Esophagus squamous epithelium (tissue), 5 donors: ENCODE measurements around the gene GREM1. TPM values are rescaled to one million over a fixed set of nuclear protein-coding genes. Genes with fewer than 3 reads are reported as not detected.

Source experiments
- DNase-seq: peaks from one replicate; lab custom pipeline; 2025; lab: John Stamatoyannopoulos, UW
- H3K27ac ChIP-seq, 4 donors: fragments of 200-600 bp; sonication (generic); one replicate each; pipeline ENCODE4 v1.5.1; 2016 to 2019; ENCODE audit warnings: mild to moderate bottlenecking in 1 of 4
- H3K27me3 ChIP-seq, 4 donors: fragments of 200-600 bp; sonication (generic); 1 replicate in 3 of 4; 2 replicates in 1 of 4; pipeline versions ENCODE4 v1.5.1 to v1.6.0; 2017 to 2021; ENCODE audit warnings: antibody characterized with exemption in 1 of 4
- H3K36me3 ChIP-seq, 3 donors: fragments of 200-600 bp; sonication (generic); one replicate each; pipeline ENCODE4 v1.5.1; 2016 to 2019
- H3K4me1 ChIP-seq, 3 donors: fragments of 200-600 bp; sonication (generic); one replicate each; pipeline ENCODE4 v1.5.1; 2017 to 2019
- H3K4me3 ChIP-seq, 4 donors: fragments of 200-600 bp; sonication (generic); 1 replicate in 3 of 4; 2 replicates in 1 of 4; pipeline ENCODE4 v1.5.1; 2016 to 2019; ENCODE audit warnings: mild to moderate bottlenecking in 2 of 4, moderate library complexity in 1 of 4
- H3K9me3 ChIP-seq, 3 donors: fragments of 200-600 bp; sonication (generic); one replicate each; pipeline ENCODE4 v1.5.1; 2016 to 2019
- POLR2A ChIP-seq, 4 donors: fragments of 450-650 bp; IDR thresholded peaks; one replicate each; pipeline ENCODE4 v1.6.1; 2017; ENCODE audit warnings: antibody characterized with exemption in 4 of 4, mild to moderate bottlenecking in 4 of 4, moderate library complexity in 3 of 4
- WGBS, 2 donors: methylation state at CpG; one replicate each; pipeline ENCODE4 v1.1.5; 2018; 5-methylcytosine and 5-hydroxymethylcytosine counted together
- intact Hi-C: fragments of 100-400 bp; cut with DNase I; formaldehyde crosslinking; loops from one replicate; pipeline ENCODE4 v1.15.0; 2022
- total RNA-seq, 4 donors: library from RNA; depleted of rRNA; stranded (reverse); fragments of >200 nt; gene quantifications; one replicate each; pipeline ENCODE4 v1.1.0, GENCODE V29; 2016
- TF ChIP-seq, protein P1 (sequence below), 6 experiments: fragments of 450-650 bp in 4 of 6; fragments of 200-600 bp in 2 of 6; sonication (generic) in 2 of 6; IDR thresholded peaks; one replicate each; pipeline ENCODE4 v1.5.1; 2016 to 2019; ENCODE audit warnings: antibody characterized with exemption in 6 of 6, mild to moderate bottlenecking in 4 of 6, moderate library complexity in 4 of 6
- donor health status: DM: yes; HTN: yes; CAD: no.

The GREM1 gene
- total RNA-seq, 4 donors from 2014 or later = 0.30 to 11.6 (median 6.4) TPM

DNA sequence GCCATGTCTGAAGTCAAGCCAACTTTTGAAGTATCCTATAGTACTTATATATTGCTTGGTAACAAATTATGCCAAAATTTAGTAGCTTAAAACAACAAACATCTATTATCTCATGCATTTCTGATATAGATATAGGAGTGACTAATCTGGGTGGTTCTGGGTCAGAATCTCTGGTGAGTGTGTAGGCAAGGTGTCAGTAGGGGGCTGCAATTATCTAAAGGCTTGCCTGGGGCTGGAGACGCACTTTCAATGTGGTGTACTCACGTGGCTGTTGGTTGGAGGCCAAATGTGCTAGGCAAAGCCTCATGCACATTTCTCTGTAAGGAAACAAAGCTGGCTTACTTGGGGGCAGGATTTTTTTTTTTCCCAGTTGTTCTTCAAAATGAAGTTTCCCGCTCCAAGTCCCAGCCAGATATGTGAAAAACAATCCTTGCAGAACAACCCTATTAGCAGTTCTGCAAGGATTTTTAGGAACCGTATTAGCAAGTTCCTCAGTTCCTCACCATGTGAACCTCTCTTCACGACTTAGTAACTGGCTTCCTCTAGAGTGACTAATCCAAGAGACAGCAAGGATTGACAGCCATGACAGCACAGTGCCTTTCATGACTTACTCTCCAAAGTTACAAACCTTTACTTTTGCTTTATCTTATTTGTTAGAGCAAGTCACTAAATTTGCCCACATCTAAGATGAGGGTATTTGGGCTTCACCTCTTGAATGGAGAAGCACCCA lies 25.8 kb downstream of the GREM1 start:
- Histone ChIP-seq H3K4me1 (no peaks in the 10 kb centered on the region), H3K9me3 (no peaks in the 10 kb centered on the region), H3K27ac (no peak overlapping the region), H3K36me3 (no peaks in the 10 kb centered on the region), H3K27me3 (no peaks in the 10 kb centered on the region), H3K4me3 (no peak overlapping the region)
- WGBS, 2 donors = 37 to 47% methylated on average over 4 to 5 of the region's 5 CpGs
- intact Hi-C loops = no loop called here
- TF ChIP-seq POLR2A (IDR thresholded peaks at IDR 0.05) = no peak
- TF ChIP-seq, protein P1, sequence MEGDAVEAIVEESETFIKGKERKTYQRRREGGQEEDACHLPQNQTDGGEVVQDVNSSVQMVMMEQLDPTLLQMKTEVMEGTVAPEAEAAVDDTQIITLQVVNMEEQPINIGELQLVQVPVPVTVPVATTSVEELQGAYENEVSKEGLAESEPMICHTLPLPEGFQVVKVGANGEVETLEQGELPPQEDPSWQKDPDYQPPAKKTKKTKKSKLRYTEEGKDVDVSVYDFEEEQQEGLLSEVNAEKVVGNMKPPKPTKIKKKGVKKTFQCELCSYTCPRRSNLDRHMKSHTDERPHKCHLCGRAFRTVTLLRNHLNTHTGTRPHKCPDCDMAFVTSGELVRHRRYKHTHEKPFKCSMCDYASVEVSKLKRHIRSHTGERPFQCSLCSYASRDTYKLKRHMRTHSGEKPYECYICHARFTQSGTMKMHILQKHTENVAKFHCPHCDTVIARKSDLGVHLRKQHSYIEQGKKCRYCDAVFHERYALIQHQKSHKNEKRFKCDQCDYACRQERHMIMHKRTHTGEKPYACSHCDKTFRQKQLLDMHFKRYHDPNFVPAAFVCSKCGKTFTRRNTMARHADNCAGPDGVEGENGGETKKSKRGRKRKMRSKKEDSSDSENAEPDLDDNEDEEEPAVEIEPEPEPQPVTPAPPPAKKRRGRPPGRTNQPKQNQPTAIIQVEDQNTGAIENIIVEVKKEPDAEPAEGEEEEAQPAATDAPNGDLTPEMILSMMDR (IDR thresholded peaks at IDR 0.05) = no peak
- DNase-seq = no peak

DNA sequence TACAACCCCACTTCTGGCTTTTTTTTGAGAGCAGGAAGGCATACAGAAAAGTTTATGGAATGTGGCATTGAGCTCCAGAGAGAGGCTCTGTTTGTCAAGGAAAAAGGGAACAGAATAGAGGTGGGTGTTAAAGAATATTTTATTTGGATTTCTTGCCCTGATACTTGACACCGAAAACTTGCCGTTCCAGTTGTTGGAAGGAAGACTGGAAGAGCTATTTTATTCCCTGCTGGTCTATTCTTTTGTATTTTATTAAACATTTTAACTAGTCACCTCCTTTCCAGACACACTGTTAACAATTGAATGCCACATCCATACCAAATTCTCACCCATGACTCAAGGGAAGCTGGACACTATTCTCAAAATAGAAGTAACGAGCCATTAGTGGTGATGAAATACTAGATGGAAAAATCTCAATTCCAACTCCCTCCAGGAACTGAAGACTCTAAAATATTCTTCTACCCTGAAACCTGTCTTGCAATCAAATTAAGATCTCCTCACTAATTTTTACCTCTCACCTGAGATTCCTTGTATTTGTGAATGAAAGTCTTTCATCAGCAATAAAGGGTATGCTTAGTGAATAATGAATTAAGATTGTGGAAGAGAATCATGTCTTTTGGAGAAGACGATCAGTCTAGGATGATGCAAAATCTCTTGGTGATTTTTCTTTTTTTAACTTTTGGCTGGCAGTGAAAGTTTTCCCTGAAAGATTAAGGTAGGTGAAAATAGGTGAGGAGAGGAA lies 28.5 kb downstream of the GREM1 start:
- H3K9me3 ChIP-seq = no peaks in the 10 kb centered on the region
- no peak for TF ChIP-seq POLR2A (IDR thresholded peaks at IDR 0.05)
- TF ChIP-seq, protein P1 (IDR thresholded peaks at IDR 0.05) = no peak
- 64 to 86% methylated on average over 4 of the region's 4 CpGs for WGBS, 2 donors
- H3K27me3 ChIP-seq = no peaks in the 10 kb centered on the region
- no peak overlapping the region for H3K4me3 ChIP-seq
- H3K36me3 ChIP-seq = no peaks in the 10 kb centered on the region
- no peak for DNase-seq
- intact Hi-C loops = no loop called here
- H3K4me1 ChIP-seq = no peaks in the 10 kb centered on the region
- no peak overlapping the region for H3K27ac ChIP-seq

DNA sequence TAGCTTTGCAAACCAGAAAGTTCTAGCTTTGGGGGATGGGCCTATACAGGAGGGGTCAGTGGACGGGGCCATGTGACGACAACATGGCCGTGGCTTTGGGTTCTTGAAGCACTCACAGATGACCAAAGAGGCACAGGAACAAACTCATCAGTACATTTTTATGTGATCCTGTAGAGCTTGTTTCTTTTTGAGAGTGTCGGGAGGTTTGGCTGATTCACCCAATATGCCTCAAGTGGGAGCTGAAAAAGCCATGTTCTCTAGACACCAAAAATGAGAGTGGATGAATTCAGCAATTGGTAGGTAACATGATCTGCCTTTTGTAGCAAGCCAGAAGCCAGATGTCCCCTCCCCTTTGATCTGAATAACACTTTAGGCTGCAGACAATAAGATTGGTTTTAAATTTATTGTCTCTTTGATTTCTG lies 30.1 kb downstream of the GREM1 start:
- intact Hi-C loops = no loop called here
- H3K9me3 ChIP-seq = no peaks in the 10 kb centered on the region
- no peaks in the 10 kb centered on the region for H3K4me1 ChIP-seq
- H3K36me3 ChIP-seq = no peaks in the 10 kb centered on the region
- H3K27ac ChIP-seq = no peak overlapping the region
- TF ChIP-seq, protein P1 (IDR thresholded peaks at IDR 0.05) = no peak
- TF ChIP-seq POLR2A (IDR thresholded peaks at IDR 0.05) = no peak
- H3K4me3 ChIP-seq = no peak overlapping the region
- no peak for DNase-seq
- no peaks in the 10 kb centered on the region for H3K27me3 ChIP-seq
- WGBS, 2 donors = 86 to 90% methylated on average over 4 of the region's 4 CpGs

DNA sequence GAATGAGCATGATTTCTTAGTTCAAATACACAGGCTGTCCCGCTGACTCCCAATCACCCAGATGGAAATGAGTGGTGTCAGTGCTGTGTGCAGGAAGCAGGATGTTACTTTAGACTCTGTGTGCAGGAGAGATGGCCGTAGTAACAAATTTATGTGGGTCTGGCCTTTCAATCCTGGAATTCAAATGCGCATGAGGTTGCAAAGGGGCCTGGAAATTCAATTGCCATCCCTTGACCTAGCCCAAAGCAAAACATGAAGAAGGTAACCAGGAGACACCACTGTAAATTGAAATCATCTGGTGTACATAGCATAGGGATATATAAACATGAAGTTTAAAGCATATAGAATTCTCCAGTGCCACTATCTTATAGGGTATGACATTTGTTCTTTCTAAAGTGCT lies 33.2 kb downstream of the GREM1 start:
- Histone ChIP-seq H3K27ac (no peak overlapping the region), H3K4me1 (no peaks in the 10 kb centered on the region), H3K36me3 (no peaks in the 10 kb centered on the region), H3K27me3 (no peaks in the 10 kb centered on the region), H3K9me3 (no peaks in the 10 kb centered on the region), H3K4me3 (no peak overlapping the region)
- no peak for TF ChIP-seq POLR2A (IDR thresholded peaks at IDR 0.05)
- TF ChIP-seq, protein P1 (IDR thresholded peaks at IDR 0.05) = no peak
- intact Hi-C loops = no loop called here
- no peak for DNase-seq
- 59 to 91% methylated on average over 2 to 3 of the region's 3 CpGs for WGBS, 2 donors

DNA sequence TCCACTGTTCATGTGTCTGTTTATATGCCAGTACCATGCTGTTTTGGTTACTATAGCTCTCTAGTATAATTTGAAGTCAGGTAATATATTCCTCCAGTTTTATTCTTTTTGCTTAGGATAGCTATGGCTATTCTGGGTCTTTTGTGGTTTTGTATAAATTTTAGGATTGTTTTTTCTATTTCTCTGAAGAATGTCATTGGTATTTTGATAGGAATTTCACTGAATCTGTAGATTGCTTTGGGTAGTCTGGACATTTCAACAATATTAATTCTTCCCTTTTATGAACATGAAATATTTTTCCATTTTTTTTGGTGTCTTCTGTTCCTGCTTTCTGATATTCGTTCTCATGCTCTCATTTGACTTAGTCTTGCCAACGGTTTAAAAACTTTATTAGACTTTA lies 39.6 kb downstream of the GREM1 start:
- no peak for TF ChIP-seq POLR2A (IDR thresholded peaks at IDR 0.05)
- TF ChIP-seq, protein P1 (IDR thresholded peaks at IDR 0.05) = no peak
- 40 to 71% methylated on average over 2 of the region's 2 CpGs for WGBS, 2 donors
- Histone ChIP-seq H3K36me3 (no peaks in the 10 kb centered on the region), H3K4me3 (no peak overlapping the region), H3K27ac (no peak overlapping the region), H3K9me3 (no peaks in the 10 kb centered on the region), H3K4me1 (no peaks in the 10 kb centered on the region), H3K27me3 (peaks cover 0 to 4% (median 0%) of the 10 kb centered on the region in 4 donors)
- DNase-seq = no peak
- intact Hi-C loops = no loop called here
